Naive thymus-derived CD4-positive, alpha-beta T cell (primary cell): ENCODE measurements around the gene ZNF32. TPM values are rescaled to one million over a fixed set of nuclear protein-coding genes. Genes with fewer than 3 reads are reported as not detected.

ENCODE experiments used
- polyA plus RNA-seq, 2 donors: library from polyadenylated mRNA; unstranded; fragments of 300-500 nt; fragmentation: Illumina TruSeq; gene quantifications; one replicate each; pipeline ENCODE4 v1.2.3, GENCODE V29; 2021
- total RNA-seq, 6 experiments: library from RNA in 5 of 6; stranded (reverse) in 5 of 6; gene quantifications; 1 replicate in 5 of 6; 2 replicates in 1 of 6; pipeline ENCODE4 v1.2.3 and lab custom pipeline; 2021 to 2026

ZNF32 gene
- total and polyA plus RNA-seq, 7 experiments from 2014 or later = 19.3 to 98.8 (median 44.4) TPM

Other genes with a start within 250 kb of the ZNF32 start
- gene HNRNPF, start 239.7 kb downstream of the ZNF32 start, total RNA-seq = 100 to 1,000 TPM in 4 of 5 experiments, 10 to 100 TPM in 1; 88.1 to 449 (median 159) TPM
- gene HNRNPF, start 239.7 kb downstream of the ZNF32 start, polyA plus RNA-seq = 100 to 1,000 TPM; 193 to 269 TPM
- gene ZNF487, start 211.8 kb downstream of the ZNF32 start, total RNA-seq = 10 to 100 TPM in 1 of 5 experiments, 1 to 10 TPM in 4; 4.1 to 12.0 (median 5.9) TPM
- 1 to 10 TPM; 5.9 to 6.8 TPM for gene ZNF487, start 211.8 kb downstream of the ZNF32 start, polyA plus RNA-seq
- 1 to 10 TPM; 1.7 to 8.5 (median 2.3) TPM for gene ZNF239, start 74.3 kb downstream of the ZNF32 start, total RNA-seq
- 1 to 10 TPM; 2.0 to 4.7 TPM for gene ZNF239, start 74.3 kb downstream of the ZNF32 start, polyA plus RNA-seq
- 10 to 100 TPM in 2 of 5 experiments, 1 to 10 TPM in 3; 2.9 to 13.1 (median 5.3) TPM for gene ZNF485, start 42.4 kb downstream of the ZNF32 start, total RNA-seq
- gene ZNF485, start 42.4 kb downstream of the ZNF32 start, polyA plus RNA-seq = 1 to 10 TPM; 6.0 to 7.4 TPM